SW480 (cell line): Measurements from ENCODE around the gene OXER1.
"Not testable (repeated sequence)": the region's sequence is repeated elsewhere in the genome, so short reads cannot be mapped to it uniquely, and the experiment has no call there.

ENCODE experiments used
- DNase-seq: peaks from one replicate; pipeline ENCODE4 v3.0.0-alpha.2; 2016; ENCODE audit warnings: low spot score

OXER1 gene

GRCh38 chr2:42752314-42752713 lies 11.6 kb downstream of the OXER1 start:
- DNase-seq, result no peak

- DNase-seq, result no peak
Observed at GRCh38 chr2:42748840-42749239, 15.1 kb downstream of the OXER1 start.

DNA sequence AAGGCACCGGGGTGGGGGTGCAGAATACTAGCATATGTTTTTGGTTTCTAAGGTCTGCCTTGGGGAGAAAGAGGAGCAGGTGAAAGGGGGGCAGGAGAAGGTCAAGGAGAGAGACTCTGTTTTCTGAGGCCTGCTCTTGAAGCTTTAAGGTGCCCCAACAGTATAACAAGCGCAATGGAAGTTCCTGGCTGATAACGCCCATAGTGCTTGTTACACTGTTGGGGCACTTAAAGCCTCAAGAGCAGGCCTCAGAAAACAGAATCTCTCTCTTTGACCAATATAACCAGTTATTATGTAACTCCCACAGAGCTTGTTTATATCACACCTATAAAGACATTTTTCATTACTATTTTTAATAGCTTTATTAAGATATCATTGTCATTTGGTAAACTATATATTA lies 16.5 kb downstream of the OXER1 start:
- no peak for DNase-seq

GRCh38 chr2:42744545-42745082 lies 19.3 kb downstream of the OXER1 start:
- DNase-seq, result no peak

GRCh38 chr2:42743659-42743990 lies 20.3 kb downstream of the OXER1 start:
- no peak for DNase-seq

DNA sequence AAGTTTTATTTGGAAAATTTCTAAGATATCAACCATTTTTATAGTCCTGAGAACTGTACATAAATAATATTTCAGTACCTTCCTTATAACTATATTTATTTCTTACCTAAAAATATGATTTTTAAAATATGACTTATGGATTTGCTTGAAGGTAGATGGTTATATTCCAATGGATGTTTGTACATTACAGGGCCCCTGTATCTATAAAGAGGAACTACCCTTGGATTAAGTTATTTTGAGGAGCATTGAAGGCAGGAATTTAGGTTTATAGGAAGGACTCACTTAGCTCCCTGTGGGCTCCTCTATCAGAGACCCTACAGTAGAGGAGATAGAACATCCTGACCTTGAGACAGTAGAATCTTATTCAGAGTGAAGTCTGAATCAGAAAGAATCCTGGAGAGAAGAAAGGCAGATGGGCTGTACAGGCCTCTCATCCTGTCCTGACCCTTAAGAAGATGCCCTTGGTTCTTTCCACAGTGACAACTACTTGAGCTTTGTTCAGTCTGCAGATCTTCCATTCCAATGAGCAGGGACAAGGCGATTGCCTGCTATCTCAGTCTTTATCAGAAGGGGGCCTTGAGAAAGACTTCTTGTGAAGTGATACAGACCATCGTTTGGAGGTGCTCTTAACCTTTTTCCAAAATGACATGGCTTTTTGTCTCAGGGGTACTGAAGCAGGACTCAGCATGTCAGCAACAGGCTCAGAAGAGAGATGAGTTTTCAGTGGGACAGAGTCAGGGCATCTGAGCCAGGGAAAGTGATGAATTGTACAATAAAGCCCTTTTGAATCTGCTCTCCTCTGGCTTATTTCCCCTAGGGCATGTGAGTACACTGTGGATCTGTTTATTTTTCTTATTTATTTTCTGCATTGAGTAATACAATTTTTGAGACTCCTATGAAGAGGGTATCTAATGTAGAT lies 20.9 kb downstream of the OXER1 start:
- DNase-seq, result no peak

DNA sequence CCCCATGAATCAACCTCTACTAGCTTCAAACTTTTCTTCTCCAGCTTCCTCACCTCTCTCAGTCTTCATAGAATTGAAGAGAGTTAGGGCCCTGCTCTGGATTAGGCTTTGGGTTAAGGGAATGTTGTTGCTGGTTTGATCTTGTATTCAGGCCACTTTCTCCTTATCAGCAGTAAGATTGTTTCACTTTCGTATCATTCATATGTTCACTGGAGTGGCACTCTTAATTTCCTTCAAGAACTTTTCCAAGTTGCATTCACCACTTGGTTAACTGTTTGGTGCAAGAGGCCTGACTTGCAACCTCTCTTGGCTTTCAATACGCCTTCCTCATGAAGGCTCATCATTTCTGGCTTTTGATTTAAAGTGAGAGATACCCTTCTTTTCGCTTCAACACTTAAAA lies 22.8 kb downstream of the OXER1 start:
- DNase-seq, result no peak

GRCh38 chr2:42736598-42737322 lies 27.2 kb downstream of the OXER1 start:
- no peak for DNase-seq

DNA sequence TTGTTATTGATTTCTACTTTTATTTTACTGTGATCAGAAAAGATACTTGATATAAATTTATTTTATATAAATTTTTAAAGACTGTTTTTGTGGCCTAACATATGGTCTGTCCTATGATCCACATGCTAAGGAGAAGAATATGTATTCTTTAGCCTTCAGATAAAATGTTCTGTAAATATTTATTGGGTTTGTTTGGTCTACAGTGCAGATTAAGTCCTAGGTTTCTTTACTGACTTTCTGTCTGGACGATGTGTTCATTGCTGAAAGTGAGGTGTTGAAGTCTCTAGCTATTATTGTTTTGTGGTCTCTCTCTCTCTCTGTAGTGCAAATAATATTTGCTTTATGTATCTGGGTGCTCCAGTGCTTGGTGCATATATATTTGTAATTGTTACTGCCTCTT lies 30.1 kb downstream of the OXER1 start:
- DNase-seq, result no peak

- DNase-seq, result not testable (repeated sequence)
Observed at GRCh38 chr2:42731316-42731715, 32.6 kb downstream of the OXER1 start.

DNA sequence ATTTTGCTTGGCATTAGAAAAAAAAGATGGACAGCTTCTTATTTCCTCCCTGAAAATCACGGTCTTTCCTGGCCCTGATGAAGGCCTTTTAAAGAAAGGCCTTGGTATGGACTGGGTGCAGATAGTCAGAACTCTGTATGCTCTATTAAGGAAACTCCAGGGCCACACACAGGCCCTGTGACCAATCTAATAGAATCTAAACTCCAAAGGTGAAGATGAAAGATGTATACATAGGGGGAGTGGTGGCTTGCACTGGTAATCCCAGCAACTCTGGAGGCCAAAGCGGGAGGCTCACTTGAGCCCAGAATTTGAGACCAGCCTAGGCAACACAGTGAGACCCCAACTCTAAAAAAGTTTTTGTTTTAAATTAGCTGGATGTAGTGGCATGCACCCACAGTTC lies 37.3 kb downstream of the OXER1 start:
- no peak for DNase-seq

- no peak for DNase-seq
Observed at GRCh38 chr2:42725657-42726056, 38.3 kb downstream of the OXER1 start.

- no peak for DNase-seq
Observed at GRCh38 chr2:42724886-42725285, 39.0 kb downstream of the OXER1 start.

GRCh38 chr2:42723465-42723864 lies 40.5 kb downstream of the OXER1 start:
- no peak for DNase-seq

GRCh38 chr2:42722320-42723190 lies 41.4 kb downstream of the OXER1 start:
- peak; percentile 13 for DNase-seq

DNA sequence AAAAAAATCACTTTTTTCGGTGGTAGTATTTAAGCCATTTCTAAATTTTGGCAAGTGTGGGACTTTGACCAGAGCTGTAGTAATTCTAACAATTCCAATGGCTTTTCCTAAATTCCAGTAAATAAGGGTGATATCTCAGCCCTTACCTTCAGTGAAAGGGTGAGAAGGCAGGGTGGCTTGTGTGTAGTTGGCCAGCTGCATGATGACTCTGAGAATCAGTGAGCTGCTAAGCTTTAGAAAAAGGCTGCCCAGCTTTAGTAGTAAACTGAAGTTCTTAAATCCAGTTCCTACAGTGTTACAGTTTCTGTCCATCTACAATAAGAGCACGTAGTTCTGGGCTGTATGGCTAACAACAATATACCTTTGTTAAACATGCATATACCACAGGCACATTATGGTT lies 42.0 kb downstream of the OXER1 start:
- no peak for DNase-seq

GRCh38 chr2:42714686-42715085 lies 49.2 kb downstream of the OXER1 start:
- no peak for DNase-seq

GRCh38 chr2:42713920-42714319 lies 50.0 kb downstream of the OXER1 start:
- DNase-seq, result no peak

DNA sequence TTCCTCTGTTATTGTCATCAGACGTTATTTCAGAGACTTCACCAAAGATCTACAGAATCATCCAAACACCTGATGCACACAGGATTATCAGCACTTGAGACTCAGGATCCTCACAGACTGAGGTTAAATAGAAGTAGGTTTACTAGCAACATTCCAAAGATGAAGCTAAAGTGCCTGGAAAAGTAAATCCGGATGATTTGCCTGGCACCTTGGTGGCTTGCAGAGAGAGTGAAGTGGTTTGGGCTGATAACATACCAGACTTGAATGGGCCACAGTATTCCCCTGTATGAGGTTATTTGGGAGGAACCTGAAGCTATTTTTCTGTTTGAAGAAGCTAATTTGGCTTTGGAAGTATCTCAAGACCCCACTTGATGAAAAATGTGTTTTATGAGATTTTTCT lies 51.0 kb downstream of the OXER1 start:
- no peak for DNase-seq
